MM.1S (cell line): ENCODE measurements around the gene PIGQ.

Experiments used
- DNase-seq: peaks from one replicate; pipeline ENCODE4 v3.0.0-alpha.2; 2015
- H2AFZ ChIP-seq: fragments of 300-600 bp; sonication (generic); 2 replicates; pipeline ENCODE4 v1.6.0; 2016; ENCODE audit warnings: antibody characterized with exemption, low read length
- H3F3A ChIP-seq: fragments of 300-600 bp; sonication (generic); 2 replicates; pipeline ENCODE4 v1.6.1; 2016; ENCODE audit warnings: mild to moderate bottlenecking, antibody characterized with exemption, low read length, moderate library complexity, mixed read lengths; ENCODE audit not compliant: insufficient read depth
- H3K27ac ChIP-seq: fragments of 300-600 bp; sonication (generic); 2 replicates; pipeline ENCODE4 v1.5.1; 2016; ENCODE audit warnings: mild to moderate bottlenecking, low read length
- H3K27me3 ChIP-seq: fragments of 300-600 bp; sonication (generic); replicated peaks from 2 replicates; pipeline ENCODE4 v1.6.0; 2016; ENCODE audit warnings: low read length; ENCODE audit not compliant: insufficient read depth
- H3K36me3 ChIP-seq: fragments of 300-600 bp; sonication (generic); replicated peaks from 2 replicates; pipeline ENCODE4 v1.6.1; 2016; ENCODE audit warnings: mild to moderate bottlenecking, low read length, mixed read lengths; ENCODE audit not compliant: insufficient read depth
- H3K4me1 ChIP-seq: fragments of 300-600 bp; sonication (generic); 2 replicates; pipeline ENCODE4 v1.6.1; 2016; ENCODE audit warnings: low read length, mixed read lengths
- H3K4me2 ChIP-seq: fragments of 300-600 bp; sonication (generic); 2 replicates; pipeline ENCODE4 v1.6.0; 2016; ENCODE audit warnings: low read depth, low read length
- H3K4me3 ChIP-seq: fragments of 300-600 bp; sonication (generic); 2 replicates; pipeline ENCODE4 v1.5.1; 2016; ENCODE audit warnings: low read length, mixed read lengths
- H3K79me2 ChIP-seq: fragments of 300-600 bp; sonication (generic); 2 replicates; pipeline ENCODE4 v1.6.1; 2016; ENCODE audit warnings: mixed run types, low read length, mixed read lengths
- H3K9ac ChIP-seq: fragments of 300-600 bp; sonication (generic); 2 replicates; pipeline ENCODE4 v1.6.1; 2016; ENCODE audit warnings: low read length, mixed read lengths
- H3K9me2 ChIP-seq: fragments of 300-600 bp; sonication (generic); replicated peaks from 2 replicates; pipeline ENCODE4 v1.6.1; 2016; ENCODE audit warnings: mild to moderate bottlenecking, low read length, mixed read lengths; ENCODE audit not compliant: insufficient read depth
- H3K9me3 ChIP-seq: fragments of 300-600 bp; sonication (generic); replicated peaks from 2 replicates; pipeline ENCODE4 v1.6.1; 2016; ENCODE audit warnings: mild to moderate bottlenecking, low read length, mixed read lengths; ENCODE audit not compliant: insufficient read depth
- H4K20me1 ChIP-seq: fragments of 300-600 bp; sonication (generic); 2 replicates; pipeline ENCODE4 v1.6.1; 2016; ENCODE audit warnings: mild to moderate bottlenecking, low read length, moderate library complexity, mixed read lengths; ENCODE audit not compliant: insufficient read depth
- EZH2 ChIP-seq: fragments of 300-600 bp; sonication (generic); optimal IDR thresholded peaks from 2 replicates; pipeline ENCODE3; 2017; ENCODE audit warnings: low read depth, mild to moderate bottlenecking, antibody characterized with exemption, low read length, mixed read lengths
- EZH2phosphoT487 ChIP-seq: fragments of 300-600 bp; sonication (generic); IDR thresholded peaks from 2 replicates; pipeline ENCODE4 v1.6.1; 2018; ENCODE audit warnings: antibody characterized with exemption, low read length
- TF ChIP-seq, protein P1 (sequence below): fragments of 300-600 bp; sonication (generic); IDR thresholded peaks from 2 replicates; pipeline ENCODE4 v1.5.1; 2016; ENCODE audit warnings: antibody characterized with exemption, low read length, mixed read lengths

PIGQ gene

DNA sequence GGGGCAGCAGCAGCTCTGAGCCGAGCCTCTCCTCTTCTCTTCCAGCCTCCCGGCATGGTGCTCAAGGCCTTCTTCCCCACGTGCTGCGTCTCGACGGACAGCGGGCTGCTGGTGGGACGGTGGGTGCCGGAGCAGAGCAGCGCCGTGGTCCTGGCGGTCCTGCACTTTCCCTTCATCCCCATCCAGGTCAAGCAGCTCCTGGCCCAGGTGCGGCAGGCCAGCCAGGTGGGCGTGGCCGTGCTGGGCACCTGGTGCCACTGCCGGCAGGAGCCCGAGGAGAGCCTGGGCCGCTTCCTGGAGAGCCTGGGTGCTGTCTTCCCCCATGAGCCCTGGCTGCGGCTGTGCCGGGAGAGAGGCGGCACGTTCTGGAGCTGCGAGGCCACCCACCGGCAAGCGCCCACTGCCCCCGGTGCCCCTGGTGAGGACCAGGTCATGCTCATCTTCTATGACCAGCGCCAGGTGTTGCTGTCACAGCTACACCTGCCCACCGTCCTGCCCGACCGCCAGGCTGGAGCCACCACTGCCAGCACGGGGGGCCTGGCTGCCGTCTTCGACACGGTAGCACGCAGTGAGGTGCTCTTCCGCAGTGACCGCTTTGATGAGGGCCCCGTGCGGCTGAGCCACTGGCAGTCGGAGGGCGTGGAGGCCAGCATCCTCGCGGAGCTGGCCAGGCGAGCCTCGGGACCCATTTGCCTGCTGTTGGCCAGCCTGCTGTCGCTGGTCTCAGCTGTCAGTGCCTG is 4.4 kb downstream of the PIGQ start:
- H3K27me3 ChIP-seq, result no peaks in the 10 kb centered on the region
- no peak overlapping the region for H3K4me2 ChIP-seq
- peaks cover 22% of the 10 kb centered on the region for H3K79me2 ChIP-seq
- H3K27ac ChIP-seq, result no peak overlapping the region
- H3K9me2 ChIP-seq, result no peaks in the 10 kb centered on the region
- DNase-seq, result no peak
- no peaks in the 10 kb centered on the region for H3K36me3 ChIP-seq
- H3F3A ChIP-seq, result no peaks in the 10 kb centered on the region
- TF ChIP-seq, protein P1, sequence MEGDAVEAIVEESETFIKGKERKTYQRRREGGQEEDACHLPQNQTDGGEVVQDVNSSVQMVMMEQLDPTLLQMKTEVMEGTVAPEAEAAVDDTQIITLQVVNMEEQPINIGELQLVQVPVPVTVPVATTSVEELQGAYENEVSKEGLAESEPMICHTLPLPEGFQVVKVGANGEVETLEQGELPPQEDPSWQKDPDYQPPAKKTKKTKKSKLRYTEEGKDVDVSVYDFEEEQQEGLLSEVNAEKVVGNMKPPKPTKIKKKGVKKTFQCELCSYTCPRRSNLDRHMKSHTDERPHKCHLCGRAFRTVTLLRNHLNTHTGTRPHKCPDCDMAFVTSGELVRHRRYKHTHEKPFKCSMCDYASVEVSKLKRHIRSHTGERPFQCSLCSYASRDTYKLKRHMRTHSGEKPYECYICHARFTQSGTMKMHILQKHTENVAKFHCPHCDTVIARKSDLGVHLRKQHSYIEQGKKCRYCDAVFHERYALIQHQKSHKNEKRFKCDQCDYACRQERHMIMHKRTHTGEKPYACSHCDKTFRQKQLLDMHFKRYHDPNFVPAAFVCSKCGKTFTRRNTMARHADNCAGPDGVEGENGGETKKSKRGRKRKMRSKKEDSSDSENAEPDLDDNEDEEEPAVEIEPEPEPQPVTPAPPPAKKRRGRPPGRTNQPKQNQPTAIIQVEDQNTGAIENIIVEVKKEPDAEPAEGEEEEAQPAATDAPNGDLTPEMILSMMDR, result no peak
- TF ChIP-seq EZH2phosphoT487 (no peak), EZH2 (no peak)
- no peaks in the 10 kb centered on the region for H4K20me1 ChIP-seq
- H3K9ac ChIP-seq, result no peak overlapping the region
- H2AFZ ChIP-seq, result no peak overlapping the region
- 0 out of 2 replicates have a peak, but pooled peaks cover 1% of the 10 kb centered on the region for H3K4me1 ChIP-seq
- H3K4me3 ChIP-seq, result no peak overlapping the region
- no peaks in the 10 kb centered on the region for H3K9me3 ChIP-seq

DNA sequence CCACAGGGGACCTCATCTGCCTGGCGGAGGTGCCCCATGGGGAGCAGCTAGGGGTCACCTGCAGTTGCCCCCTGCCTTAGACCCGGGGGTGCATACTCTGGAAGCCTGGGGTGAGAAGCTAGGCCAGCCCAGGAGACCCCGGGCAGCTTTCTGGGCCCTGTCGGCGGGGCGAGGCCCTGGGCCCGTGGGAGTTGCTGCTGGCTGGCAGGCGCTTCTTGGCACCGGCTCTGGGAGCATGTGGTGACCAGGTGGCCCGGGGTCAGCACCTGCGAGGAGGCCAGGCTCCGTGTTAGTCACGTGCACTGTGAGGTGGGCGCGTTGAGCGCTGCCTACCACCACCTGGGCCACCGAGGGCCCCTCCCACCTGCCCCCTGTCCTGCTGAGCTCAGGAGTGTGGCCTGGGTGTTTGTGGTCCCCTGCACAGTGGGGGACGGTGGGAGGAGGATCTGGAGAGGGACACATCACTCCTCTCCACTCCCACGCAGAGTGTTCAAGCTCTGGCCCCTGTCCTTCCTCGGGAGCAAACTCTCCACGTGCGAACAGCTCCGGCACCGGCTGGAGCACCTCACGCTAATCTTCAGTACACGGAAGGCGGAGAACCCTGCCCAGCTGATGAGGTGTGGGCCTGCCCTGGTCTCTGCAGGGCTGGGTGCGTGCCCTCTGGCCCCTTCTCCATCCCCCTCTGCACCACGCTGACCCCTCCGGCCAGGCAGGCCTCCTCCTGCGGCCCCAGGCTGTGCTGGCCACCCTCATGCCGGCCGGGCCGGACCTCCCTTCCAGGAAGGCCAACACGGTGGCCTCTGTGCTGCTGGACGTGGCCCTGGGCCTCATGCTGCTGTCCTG is 5.8 kb downstream of the PIGQ start:
- Histone ChIP-seq H3K4me2 (no peak overlapping the region), H3K79me2 (peaks cover 16% of the 10 kb centered on the region), H3K36me3 (no peaks in the 10 kb centered on the region), H3K4me1 (no peaks in the 10 kb centered on the region), H2AFZ (no peak overlapping the region), H4K20me1 (no peaks in the 10 kb centered on the region), H3K9me2 (no peaks in the 10 kb centered on the region), H3K9ac (no peak overlapping the region), H3F3A (no peaks in the 10 kb centered on the region), H3K27ac (no peak overlapping the region), H3K4me3 (no peak overlapping the region), H3K9me3 (no peaks in the 10 kb centered on the region), H3K27me3 (no peaks in the 10 kb centered on the region)
- TF ChIP-seq EZH2phosphoT487, result no peak
- TF ChIP-seq, protein P1, result no peak
- TF ChIP-seq EZH2, result no peak
- DNase-seq, result no peak

DNA sequence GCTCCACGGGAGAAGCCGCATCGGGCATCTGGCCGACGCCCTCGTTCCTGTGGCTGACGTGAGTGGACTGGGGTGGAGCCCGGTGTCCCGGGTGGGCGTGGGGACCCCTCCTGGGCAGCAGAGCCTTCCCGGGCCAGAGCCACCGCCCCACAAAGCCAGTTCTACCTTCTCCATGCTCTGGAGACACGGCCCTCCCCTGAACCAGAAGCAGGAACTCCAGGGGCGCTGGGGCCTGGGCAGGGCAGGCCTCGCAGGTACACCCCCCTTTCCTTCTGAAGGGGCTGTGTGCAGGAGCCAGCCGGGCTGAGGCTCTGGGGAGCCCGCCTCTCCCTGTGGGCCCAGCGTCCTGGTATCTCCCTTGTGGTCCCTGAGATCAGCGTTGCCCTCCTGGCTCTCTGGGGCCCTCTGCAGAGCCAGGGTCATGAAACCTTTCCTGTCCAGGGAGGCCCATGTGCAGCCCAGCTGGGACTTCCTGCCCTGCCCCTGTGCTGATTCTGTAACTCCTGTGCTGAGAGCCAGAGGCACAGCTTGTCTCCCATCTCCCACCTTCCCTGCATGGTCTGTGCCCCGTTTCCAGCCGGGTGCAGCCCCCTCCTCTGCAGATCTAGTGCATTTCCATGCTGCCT is 6.5 kb downstream of the PIGQ start:
- Histone ChIP-seq H3K27me3 (no peaks in the 10 kb centered on the region), H3F3A (no peaks in the 10 kb centered on the region), H3K9me3 (no peaks in the 10 kb centered on the region), H3K9ac (no peak overlapping the region), H2AFZ (no peak overlapping the region), H4K20me1 (no peaks in the 10 kb centered on the region), H3K9me2 (no peaks in the 10 kb centered on the region), H3K36me3 (no peaks in the 10 kb centered on the region), H3K27ac (no peak overlapping the region), H3K4me2 (no peak overlapping the region), H3K4me1 (no peaks in the 10 kb centered on the region), H3K79me2 (peaks cover 9% of the 10 kb centered on the region; the same call in 1 of the 2 replicates), H3K4me3 (no peak overlapping the region)
- TF ChIP-seq, protein P1, result no peak
- TF ChIP-seq EZH2phosphoT487, result no peak
- TF ChIP-seq EZH2, result no peak
- no peak for DNase-seq
